Type B pancreatic cell (in vitro differentiated cells): ENCODE data around the gene ZBTB20. TPM values are rescaled to one million over a fixed set of nuclear protein-coding genes. Genes with fewer than 3 reads are reported as not detected.

Experiments
- DNase-seq: peaks from one replicate; pipeline ENCODE4 v3.0.0; 2021; ENCODE audit warnings: mixed read lengths; ENCODE audit not compliant: unreplicated experiment; ENCODE audit errors: extremely low spot score
- H3K27ac Mint-ChIP-seq: 2 replicates; pipeline ENCODE4 v1.8.0; 2021; ENCODE audit warnings: mild to moderate bottlenecking, mixed read lengths
- H3K27me3 Mint-ChIP-seq: 2 replicates; pipeline ENCODE4 v1.8.0; 2021; ENCODE audit warnings: mixed read lengths
- H3K36me3 Mint-ChIP-seq: 2 replicates; pipeline ENCODE4 v1.8.0; 2021; ENCODE audit warnings: mixed read lengths
- H3K4me1 Mint-ChIP-seq: one replicate; pipeline ENCODE4 v1.8.0; 2021; ENCODE audit warnings: mixed read lengths; ENCODE audit not compliant: unreplicated experiment
- H3K4me3 Mint-ChIP-seq: 2 replicates; pipeline ENCODE4 v1.8.0; 2021; ENCODE audit warnings: mild to moderate bottlenecking, mixed read lengths
- H3K9me3 Mint-ChIP-seq: 2 replicates; pipeline ENCODE4 v1.8.0; 2021; ENCODE audit warnings: mixed read lengths
- total RNA-seq: library from RNA; stranded (reverse); gene quantifications from 2 replicates; pipeline ENCODE4 v1.2.1, GENCODE V29; 2021; ENCODE audit warnings: low replicate concordance
- TF ChIP-seq, protein P1 (sequence below): fragments of 200-600 bp; sonication (generic); conservative IDR thresholded peaks from 2 replicates; pipeline ENCODE4 v1.5.0; 2021; ENCODE audit warnings: antibody characterized with exemption, mild to moderate bottlenecking

Gene ZBTB20
- total RNA-seq, 1 donor from 2014 or later: 14.4 TPM

DNA sequence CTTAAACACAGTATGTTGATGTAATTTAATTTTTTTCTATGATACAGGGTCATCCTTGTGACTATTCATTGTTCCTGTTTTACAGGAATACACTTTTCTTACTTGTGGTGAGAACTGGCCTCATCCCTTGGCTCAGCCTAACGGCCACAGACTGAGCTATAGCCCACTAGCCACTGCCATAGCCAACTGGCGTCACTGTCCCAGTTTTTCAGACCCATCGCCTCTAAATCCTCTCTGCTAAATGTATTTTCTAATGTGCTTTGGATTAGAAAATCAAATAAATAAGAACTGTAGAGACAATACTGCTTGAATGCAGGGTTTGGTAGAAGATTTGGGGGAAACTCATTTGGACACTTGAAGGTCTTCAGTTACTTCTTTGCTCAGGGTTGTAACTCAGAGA is 740.2 kb downstream of the ZBTB20 start:
- TF ChIP-seq, protein P1, sequence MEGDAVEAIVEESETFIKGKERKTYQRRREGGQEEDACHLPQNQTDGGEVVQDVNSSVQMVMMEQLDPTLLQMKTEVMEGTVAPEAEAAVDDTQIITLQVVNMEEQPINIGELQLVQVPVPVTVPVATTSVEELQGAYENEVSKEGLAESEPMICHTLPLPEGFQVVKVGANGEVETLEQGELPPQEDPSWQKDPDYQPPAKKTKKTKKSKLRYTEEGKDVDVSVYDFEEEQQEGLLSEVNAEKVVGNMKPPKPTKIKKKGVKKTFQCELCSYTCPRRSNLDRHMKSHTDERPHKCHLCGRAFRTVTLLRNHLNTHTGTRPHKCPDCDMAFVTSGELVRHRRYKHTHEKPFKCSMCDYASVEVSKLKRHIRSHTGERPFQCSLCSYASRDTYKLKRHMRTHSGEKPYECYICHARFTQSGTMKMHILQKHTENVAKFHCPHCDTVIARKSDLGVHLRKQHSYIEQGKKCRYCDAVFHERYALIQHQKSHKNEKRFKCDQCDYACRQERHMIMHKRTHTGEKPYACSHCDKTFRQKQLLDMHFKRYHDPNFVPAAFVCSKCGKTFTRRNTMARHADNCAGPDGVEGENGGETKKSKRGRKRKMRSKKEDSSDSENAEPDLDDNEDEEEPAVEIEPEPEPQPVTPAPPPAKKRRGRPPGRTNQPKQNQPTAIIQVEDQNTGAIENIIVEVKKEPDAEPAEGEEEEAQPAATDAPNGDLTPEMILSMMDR: no peak
- no peak overlapping the region for H3K4me3 Mint-ChIP-seq

DNA sequence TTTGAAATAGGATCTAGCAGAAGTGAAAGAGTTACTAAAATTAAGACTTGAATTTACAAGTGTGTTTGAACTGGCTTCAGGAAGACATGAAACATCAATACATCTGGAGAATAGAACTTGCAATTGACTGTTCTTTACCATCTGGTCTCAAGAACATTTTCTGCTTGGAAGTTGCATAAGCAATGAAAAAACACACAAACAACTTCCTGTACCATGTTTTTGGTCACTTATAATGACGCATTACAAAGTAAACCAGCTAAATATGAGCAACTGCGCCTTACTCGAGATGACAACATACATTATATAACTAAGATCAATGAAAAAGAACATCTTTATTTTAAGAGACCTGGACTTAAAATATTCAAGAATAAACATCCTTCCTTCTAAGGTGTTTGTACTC is 740.8 kb downstream of the ZBTB20 start:
- peaks cover 30% of the 10 kb centered on the region for H3K4me1 Mint-ChIP-seq

More for the DNA sequence above, 740.2 kb downstream of the ZBTB20 start:
- Mint-ChIP-seq H3K9me3 (no peaks in the 10 kb centered on the region), H3K4me1 (peaks cover 36% of the 10 kb centered on the region), H3K27me3 (peaks cover 2% of the 10 kb centered on the region), H3K27ac (no peak overlapping the region), H3K36me3 (no peaks in the 10 kb centered on the region)
- no peak for DNase-seq

DNA sequence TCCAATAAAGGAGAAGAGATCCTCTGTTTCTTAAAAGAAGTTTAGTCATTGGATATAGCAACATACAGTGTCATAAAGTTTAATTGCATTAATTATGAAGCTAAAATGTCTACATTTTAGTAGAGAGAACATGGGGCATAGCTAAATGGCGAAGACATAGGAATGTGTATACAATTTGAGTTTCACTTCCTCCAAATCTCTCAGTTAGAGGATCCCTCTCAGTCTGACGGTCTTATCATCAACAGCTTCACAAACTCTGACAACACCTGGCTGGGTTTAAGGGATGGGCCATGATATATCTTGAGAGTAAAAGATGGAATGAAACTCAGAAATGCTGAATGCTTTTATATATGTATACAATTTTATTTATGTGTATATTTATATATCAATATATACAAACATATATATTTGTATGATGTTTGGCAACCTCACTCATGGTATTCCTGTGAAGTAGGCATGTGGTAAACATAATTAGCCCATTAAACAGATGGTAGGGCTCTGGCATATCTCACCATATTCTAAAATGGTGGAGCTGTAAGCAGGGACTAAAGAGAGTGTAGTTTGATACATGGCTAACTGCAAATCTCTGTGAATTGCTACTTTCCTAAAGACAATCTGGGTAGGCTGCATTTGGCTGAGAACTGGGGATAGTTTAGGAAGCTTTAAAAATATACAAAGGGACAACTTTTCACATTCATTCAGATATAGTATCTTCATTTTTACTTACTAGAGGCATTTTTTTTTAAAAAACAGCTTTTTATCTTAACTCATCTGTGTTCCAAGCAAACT is 741.7 kb downstream of the ZBTB20 start:
- Mint-ChIP-seq H3K9me3 (no peaks in the 10 kb centered on the region), H3K4me3 (no peak overlapping the region), H3K36me3 (no peaks in the 10 kb centered on the region), H3K4me1 (peaks cover 22% of the 10 kb centered on the region), H3K27ac (no peak overlapping the region), H3K27me3 (peaks cover 2% of the 10 kb centered on the region)
- DNase-seq: no peak
- TF ChIP-seq, protein P1: no peak

More for the DNA sequence above, 740.8 kb downstream of the ZBTB20 start:
- TF ChIP-seq, protein P1: no peak
- Mint-ChIP-seq H3K4me3 (no peak overlapping the region), H3K9me3 (no peaks in the 10 kb centered on the region), H3K27me3 (peaks cover 2% of the 10 kb centered on the region), H3K27ac (no peak overlapping the region), H3K36me3 (no peaks in the 10 kb centered on the region)
- no peak for DNase-seq

DNA sequence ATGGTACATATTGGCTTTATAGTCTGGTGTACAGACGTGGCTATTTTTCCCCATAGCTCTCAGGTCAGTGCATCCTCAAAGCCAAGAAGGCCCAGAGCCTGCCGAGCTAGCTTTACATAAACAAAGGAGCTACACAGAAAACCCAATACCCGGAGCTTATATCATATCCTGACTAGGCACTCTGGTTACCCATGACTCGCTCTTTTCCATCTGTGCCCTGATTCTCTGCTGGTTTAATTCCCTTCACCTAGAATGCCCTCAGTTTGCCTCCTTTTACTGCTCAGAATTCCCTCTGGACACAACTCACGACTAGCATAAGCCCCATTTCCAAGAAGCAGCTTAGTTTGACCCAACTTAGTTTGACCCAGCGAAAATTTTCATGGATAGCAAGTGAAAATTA is 742.5 kb downstream of the ZBTB20 start:
- no peaks in the 10 kb centered on the region for H3K9me3 Mint-ChIP-seq

DNA sequence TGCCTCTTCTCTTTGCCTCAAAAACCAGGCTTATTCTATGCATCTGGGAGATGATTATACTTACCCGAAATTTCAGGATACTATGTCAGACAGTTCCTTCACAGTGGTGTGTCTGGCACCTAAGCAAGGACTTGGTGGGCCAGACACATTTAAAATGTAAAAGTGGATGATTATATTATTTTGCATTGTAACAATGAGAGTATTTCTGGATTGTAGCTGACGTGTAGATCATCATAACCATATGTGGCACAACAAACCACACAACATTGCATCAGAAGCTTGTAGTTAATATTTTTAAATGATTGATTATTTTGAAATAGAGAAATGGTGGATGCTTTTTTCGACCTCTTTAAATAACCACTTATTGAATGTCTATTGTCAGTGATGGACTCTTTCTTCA is 744.2 kb downstream of the ZBTB20 start:
- no peak overlapping the region for H3K27ac Mint-ChIP-seq
- TF ChIP-seq, protein P1: no peak
- no peak overlapping the region for H3K4me3 Mint-ChIP-seq
- H3K4me1 Mint-ChIP-seq: peaks cover 8% of the 10 kb centered on the region
- DNase-seq: no peak
- H3K27me3 Mint-ChIP-seq: no peaks in the 10 kb centered on the region
- no peaks in the 10 kb centered on the region for H3K36me3 Mint-ChIP-seq
- H3K9me3 Mint-ChIP-seq: no peaks in the 10 kb centered on the region

More for the DNA sequence above, 742.5 kb downstream of the ZBTB20 start:
- DNase-seq: no peak
- peaks cover 2% of the 10 kb centered on the region for H3K27me3 Mint-ChIP-seq
- H3K27ac Mint-ChIP-seq: no peak overlapping the region
- H3K36me3 Mint-ChIP-seq: no peaks in the 10 kb centered on the region
- no peak overlapping the region for H3K4me3 Mint-ChIP-seq
- TF ChIP-seq, protein P1: no peak
- H3K4me1 Mint-ChIP-seq: peaks cover 18% of the 10 kb centered on the region
